ENCODE data around the gene MASP2. TPM values are rescaled to one million over a fixed set of nuclear protein-coding genes. Genes with fewer than 3 reads are reported as not detected.

Gene MASP2
- total and polyA plus RNA-seq, 9 of the 15 experiments (the other 6 are each of a cell fraction or from before 2014, with no cell fraction given), result 0.01 to 0.23 (median 0.06) TPM; not detected in 3

- ChIA-PET CTCF (ENCODE audit: low intra/inter-chr PET ratio) (no interaction called here), POLR2A (interaction anchor here (1.6 to 3.5 kb wide), 2 partner anchors 7 to 11 kb away, joined by 8 to 11 read pairs; no protein-coding TSS in a partner anchor)
- Histone ChIP-seq H3K4me2 (ENCODE audit: insufficient read depth, low read length) (no peak overlapping the region), H3K79me2 (ENCODE audit: control insufficient read depth, insufficient read depth, low read length) (peaks cover 39% of the 10 kb centered on the region), H3K36me3 (ENCODE audit: control insufficient read depth, insufficient read depth, low read length) (peaks cover 63% of the 10 kb centered on the region; the same call in 2 of the 3 replicates), H4K20me1 (replicated peaks; ENCODE audit: control insufficient read depth, insufficient read depth, low read length) (no peaks in the 10 kb centered on the region), H3K9me3 (replicated peaks; ENCODE audit: control insufficient read depth, insufficient read depth, low read depth, low read length) (no peaks in the 10 kb centered on the region), H3K4me1 (replicated peaks in 1 of 2; ENCODE audit: control insufficient read depth in 2 of 2, insufficient read depth in 2 of 2, low read length in 2 of 2) (peaks cover 8 to 32% of the 10 kb centered on the region in 2 experiments; a peak in 4 of 5 replicates), H3K27me3 (ENCODE audit: control insufficient read depth in 2 of 2, insufficient read depth in 2 of 2, low read length in 2 of 2) (no peaks in the 10 kb centered on the region), H3K27ac (ENCODE audit: extremely low read depth, low read depth, low read length) (peak overlapping the region; percentile 14; the same call in 1 of the 3 replicates), H3K9me1 (ENCODE audit: control insufficient read depth, insufficient read depth, low read length) (no peaks in the 10 kb centered on the region), H3K4me3 (no peak overlapping the region), H2AFZ (ENCODE audit: low read depth, low read length) (no peak overlapping the region), H3K9ac (ENCODE audit: insufficient read depth in 1 of 2, low read depth in 2 of 2, low read length in 2 of 2) (peak overlapping the region in 1 of 2 experiments; percentile 24; a peak in 1 of 4 replicates)
- no TSS peak for BruUV-seq (replicated peaks)
- intact Hi-C loops (cut with micrococcal nuclease), result no loop called here
- no peak for DNase-seq (ENCODE audit: extremely low read depth in 1 of 4, low spot score in 3 of 4)
- in situ Hi-C loops (cut with MboI), result no loop called here
- TF ChIP-seq ZNF121 (CRISPR knock-in tag; conservative IDR thresholded peaks at IDR 0.05) (peak; percentile 72), ZC3H4 (CRISPR knock-in tag; IDR thresholded peaks at IDR 0.05; ENCODE audit: borderline replicate concordance) (no peak), CHAMP1 (IDR thresholded peaks at IDR 0.05) (no peak), NFIX (CRISPR knock-in tag; IDR thresholded peaks at IDR 0.05; ENCODE audit: low read depth) (no peak), MTA1 (IDR thresholded peaks at IDR 0.05; ENCODE audit: borderline replicate concordance) (no peak), PHF8 (IDR thresholded peaks at IDR 0.05; ENCODE audit: borderline replicate concordance, low read length) (no peak), POLR3G (IDR thresholded peaks at IDR 0.05; ENCODE audit: extremely low read depth, insufficient read length, insufficient replicate concordance) (no peak)
- 65% methylated on average over 3 of the region's 3 CpGs for WGBS (ENCODE audit: insufficient coverage, low coverage, missing lambda C conversion rate)
- ATAC-seq, result no peak
- FAIRE-seq, result no peak
Observed at GRCh38 chr1:11062965-11063401, 15.9 kb upstream of the MASP2 start.
